Measurements from ENCODE around the gene KRTAP5-11.

KRTAP5-11 gene

DNA sequence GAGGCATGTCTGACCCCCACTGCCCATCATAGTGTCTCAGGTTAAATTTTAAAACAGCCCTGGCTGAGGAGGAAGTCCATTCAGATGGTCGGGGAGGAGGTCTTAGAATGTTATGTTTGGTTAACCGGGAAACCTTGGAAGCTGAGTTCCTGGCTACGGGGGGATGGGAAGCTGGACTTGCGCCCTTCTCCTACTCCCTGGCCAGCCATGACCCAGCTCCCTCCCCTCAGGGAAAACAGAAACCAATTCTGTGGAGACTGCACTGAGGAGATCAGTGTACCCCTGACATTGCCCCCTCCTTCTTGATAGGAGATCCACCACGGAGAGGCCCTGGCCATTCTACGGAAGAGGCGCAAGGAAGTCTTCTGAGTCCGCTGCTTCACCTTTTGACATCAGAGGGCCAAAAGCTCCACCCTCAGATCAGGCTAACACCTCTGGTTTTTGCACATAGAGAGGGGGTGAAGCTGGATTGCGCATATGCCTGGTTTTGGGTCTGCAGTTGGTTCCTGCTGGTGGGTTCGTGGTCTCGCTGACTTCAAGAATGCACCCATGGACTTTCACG is 37.2 kb downstream of the KRTAP5-11 start:
- Histone ChIP-seq H4K20me1 (ENCODE audit: insufficient read depth, low read length) (no peaks in the 10 kb centered on the region), H3K4me3 (ENCODE audit: low read depth, low read length, poor library complexity, severe bottlenecking) (no peak overlapping the region), H3K9ac (ENCODE audit: low read length) (no peak overlapping the region), H3K27me3 (ENCODE audit: insufficient read depth, low read length) (peaks cover 15% of the 10 kb centered on the region; the same call in 1 of the 2 replicates), H3K79me2 (ENCODE audit: insufficient read depth, low read length) (no peaks in the 10 kb centered on the region), H3K4me2 (ENCODE audit: low read length) (no peak overlapping the region), H2AFZ (ENCODE audit: low read length) (no peak overlapping the region), H3F3A (ENCODE audit: insufficient read depth, low read length) (no peaks in the 10 kb centered on the region), H3K27ac (ENCODE audit: low read depth, low read length, poor library complexity, severe bottlenecking) (no peak overlapping the region), H3K36me3 (ENCODE audit: insufficient read depth, low read length) (no peaks in the 10 kb centered on the region; the same call in 1 of the 2 replicates), H3K4me1 (ENCODE audit: insufficient read depth, low read length, severe bottlenecking) (no peaks in the 10 kb centered on the region), H3K9me2 (ENCODE audit: low read depth, low read length) (no peaks in the 10 kb centered on the region), H3K9me3 (ENCODE audit: low read length) (no peaks in the 10 kb centered on the region)
- no peak for TF ChIP-seq EZH2 (IDR thresholded peaks at IDR 0.05; ENCODE audit: borderline replicate concordance, low read length)
- TF ChIP-seq, protein P1, sequence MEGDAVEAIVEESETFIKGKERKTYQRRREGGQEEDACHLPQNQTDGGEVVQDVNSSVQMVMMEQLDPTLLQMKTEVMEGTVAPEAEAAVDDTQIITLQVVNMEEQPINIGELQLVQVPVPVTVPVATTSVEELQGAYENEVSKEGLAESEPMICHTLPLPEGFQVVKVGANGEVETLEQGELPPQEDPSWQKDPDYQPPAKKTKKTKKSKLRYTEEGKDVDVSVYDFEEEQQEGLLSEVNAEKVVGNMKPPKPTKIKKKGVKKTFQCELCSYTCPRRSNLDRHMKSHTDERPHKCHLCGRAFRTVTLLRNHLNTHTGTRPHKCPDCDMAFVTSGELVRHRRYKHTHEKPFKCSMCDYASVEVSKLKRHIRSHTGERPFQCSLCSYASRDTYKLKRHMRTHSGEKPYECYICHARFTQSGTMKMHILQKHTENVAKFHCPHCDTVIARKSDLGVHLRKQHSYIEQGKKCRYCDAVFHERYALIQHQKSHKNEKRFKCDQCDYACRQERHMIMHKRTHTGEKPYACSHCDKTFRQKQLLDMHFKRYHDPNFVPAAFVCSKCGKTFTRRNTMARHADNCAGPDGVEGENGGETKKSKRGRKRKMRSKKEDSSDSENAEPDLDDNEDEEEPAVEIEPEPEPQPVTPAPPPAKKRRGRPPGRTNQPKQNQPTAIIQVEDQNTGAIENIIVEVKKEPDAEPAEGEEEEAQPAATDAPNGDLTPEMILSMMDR (IDR thresholded peaks at IDR 0.05; ENCODE audit: low read length), result no peak

DNA sequence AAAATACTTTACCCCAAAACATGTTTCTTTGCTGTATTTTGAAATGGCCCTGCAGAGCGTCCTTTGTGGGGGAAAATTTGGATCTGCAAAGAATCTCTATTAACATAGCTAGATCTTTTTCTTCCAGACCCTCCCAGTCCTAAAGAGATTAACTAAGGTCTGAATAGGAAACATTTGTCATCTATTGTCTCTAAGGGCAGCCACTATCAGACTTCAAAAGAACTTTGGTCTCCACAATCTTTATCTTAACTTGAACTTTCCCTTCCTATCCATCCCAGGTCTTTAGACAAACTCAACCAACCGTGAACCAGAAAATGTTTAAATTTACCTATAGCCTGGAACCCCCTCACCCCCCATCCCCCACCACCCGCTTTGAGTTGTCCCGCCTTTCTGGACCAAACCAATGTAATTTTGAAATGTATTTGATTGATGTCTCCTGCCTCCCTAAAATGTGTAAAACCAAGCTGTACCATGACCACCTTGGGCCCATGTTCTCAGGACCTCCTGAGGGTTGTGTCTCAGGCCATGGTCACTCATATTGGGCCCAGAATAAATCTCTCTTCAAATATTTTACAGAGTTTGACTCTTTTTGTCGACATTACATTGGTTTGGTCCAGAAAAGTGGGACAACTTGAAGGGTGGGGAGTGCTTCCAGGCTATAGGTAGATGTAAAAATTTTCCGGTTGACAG is 38.0 kb downstream of the KRTAP5-11 start:
- TF ChIP-seq EZH2 (IDR thresholded peaks at IDR 0.05; ENCODE audit: borderline replicate concordance, low read length), result no peak
- TF ChIP-seq, protein P1 (IDR thresholded peaks at IDR 0.05; ENCODE audit: low read length), result no peak
- H3K4me2 ChIP-seq (ENCODE audit: low read length), result no peak overlapping the region
- no peaks in the 10 kb centered on the region; the same call in 1 of the 2 replicates for H3K36me3 ChIP-seq (ENCODE audit: insufficient read depth, low read length)
- H3F3A ChIP-seq (ENCODE audit: insufficient read depth, low read length), result no peaks in the 10 kb centered on the region
- no peaks in the 10 kb centered on the region for H3K9me3 ChIP-seq (ENCODE audit: low read length)
- no peaks in the 10 kb centered on the region for H4K20me1 ChIP-seq (ENCODE audit: insufficient read depth, low read length)
- no peak overlapping the region for H2AFZ ChIP-seq (ENCODE audit: low read length)
- no peaks in the 10 kb centered on the region for H3K4me1 ChIP-seq (ENCODE audit: insufficient read depth, low read length, severe bottlenecking)
- no peak overlapping the region for H3K9ac ChIP-seq (ENCODE audit: low read length)
- no peaks in the 10 kb centered on the region for H3K9me2 ChIP-seq (ENCODE audit: low read depth, low read length)
- H3K4me3 ChIP-seq (ENCODE audit: low read depth, low read length, poor library complexity, severe bottlenecking), result no peak overlapping the region
- peaks cover 15% of the 10 kb centered on the region; the same call in 1 of the 2 replicates for H3K27me3 ChIP-seq (ENCODE audit: insufficient read depth, low read length)
- no peaks in the 10 kb centered on the region for H3K79me2 ChIP-seq (ENCODE audit: insufficient read depth, low read length)
- H3K27ac ChIP-seq (ENCODE audit: low read depth, low read length, poor library complexity, severe bottlenecking), result no peak overlapping the region

DNA sequence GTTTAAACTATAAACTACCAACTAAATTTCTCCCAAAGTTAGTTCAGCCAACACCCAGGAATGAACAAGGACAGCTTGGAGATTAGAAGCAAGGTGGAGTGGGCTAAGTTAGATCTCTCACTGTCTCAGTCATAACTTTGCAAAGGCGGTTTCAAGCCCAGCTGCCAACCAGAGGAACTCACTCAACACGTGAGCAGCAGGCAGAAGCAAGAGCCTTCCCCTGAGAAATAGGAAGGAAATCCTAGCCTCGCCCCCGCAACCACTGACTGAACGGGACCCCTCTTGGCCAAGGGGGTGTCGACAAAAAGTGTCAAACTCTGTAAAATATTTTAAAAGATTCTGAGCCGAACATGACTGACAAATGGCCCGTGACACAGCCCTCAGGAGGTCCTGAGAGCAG is 38.8 kb downstream of the KRTAP5-11 start:
- no peaks in the 10 kb centered on the region; the same call in 1 of the 2 replicates for H3K36me3 ChIP-seq (ENCODE audit: insufficient read depth, low read length)
- H3K4me3 ChIP-seq (ENCODE audit: low read depth, low read length, poor library complexity, severe bottlenecking), result no peak overlapping the region
- H2AFZ ChIP-seq (ENCODE audit: low read length), result no peak overlapping the region
- TF ChIP-seq EZH2 (IDR thresholded peaks at IDR 0.05; ENCODE audit: borderline replicate concordance, low read length), result no peak
- TF ChIP-seq, protein P1 (IDR thresholded peaks at IDR 0.05; ENCODE audit: low read length), result no peak
- H3F3A ChIP-seq (ENCODE audit: insufficient read depth, low read length), result no peaks in the 10 kb centered on the region
- no peak overlapping the region for H3K4me2 ChIP-seq (ENCODE audit: low read length)
- no peaks in the 10 kb centered on the region for H4K20me1 ChIP-seq (ENCODE audit: insufficient read depth, low read length)
- H3K9me2 ChIP-seq (ENCODE audit: low read depth, low read length), result no peaks in the 10 kb centered on the region
- no peak overlapping the region for H3K27ac ChIP-seq (ENCODE audit: low read depth, low read length, poor library complexity, severe bottlenecking)
- H3K9ac ChIP-seq (ENCODE audit: low read length), result no peak overlapping the region
- no peaks in the 10 kb centered on the region for H3K4me1 ChIP-seq (ENCODE audit: insufficient read depth, low read length, severe bottlenecking)
- no peaks in the 10 kb centered on the region for H3K79me2 ChIP-seq (ENCODE audit: insufficient read depth, low read length)
- H3K9me3 ChIP-seq (ENCODE audit: low read length), result no peaks in the 10 kb centered on the region
- H3K27me3 ChIP-seq (ENCODE audit: insufficient read depth, low read length), result peaks cover 15% of the 10 kb centered on the region; the same call in 1 of the 2 replicates
